MG63 (cell line): Measurements from ENCODE around the gene TENT5C. TPM values are rescaled to one million over a fixed set of nuclear protein-coding genes. Genes with fewer than 3 reads are reported as not detected.

Experiments used
- DNase-seq: peaks from one replicate; pipeline ENCODE4 v3.0.0-alpha.2; 2020
- H3K27me3 ChIP-seq: fragments of 250-450 bp; sonication (Bioruptor Pico); 2 replicates; pipeline ENCODE4 v1.5.1; 2020; ENCODE audit warnings: mild to moderate bottlenecking, moderate library complexity
- H3K36me3 ChIP-seq: fragments of 250-450 bp; sonication (Bioruptor Pico); 2 replicates; pipeline ENCODE4 v1.5.1; 2020; ENCODE audit warnings: mild to moderate bottlenecking, moderate library complexity
- H3K4me3 ChIP-seq: fragments of 250-450 bp; sonication (Bioruptor Pico); 2 replicates; pipeline ENCODE4 v1.5.1; 2020; ENCODE audit warnings: mild to moderate bottlenecking, moderate library complexity
- H3K9me3 ChIP-seq: fragments of 250-450 bp; sonication (Bioruptor Pico); 2 replicates; pipeline ENCODE4 v1.5.1; 2020; ENCODE audit warnings: mild to moderate bottlenecking, moderate library complexity
- total RNA-seq: library from RNA; depleted of rRNA; stranded (reverse); fragments of >200 nt; shearing (Covaris generic); gene quantifications from 2 replicates; pipeline ENCODE4 v1.2.3, GENCODE V29; 2014; ENCODE audit warnings: low replicate concordance

Gene TENT5C
- total RNA-seq, 1 experiment from 2014 or later = 6.2 TPM

DNA sequence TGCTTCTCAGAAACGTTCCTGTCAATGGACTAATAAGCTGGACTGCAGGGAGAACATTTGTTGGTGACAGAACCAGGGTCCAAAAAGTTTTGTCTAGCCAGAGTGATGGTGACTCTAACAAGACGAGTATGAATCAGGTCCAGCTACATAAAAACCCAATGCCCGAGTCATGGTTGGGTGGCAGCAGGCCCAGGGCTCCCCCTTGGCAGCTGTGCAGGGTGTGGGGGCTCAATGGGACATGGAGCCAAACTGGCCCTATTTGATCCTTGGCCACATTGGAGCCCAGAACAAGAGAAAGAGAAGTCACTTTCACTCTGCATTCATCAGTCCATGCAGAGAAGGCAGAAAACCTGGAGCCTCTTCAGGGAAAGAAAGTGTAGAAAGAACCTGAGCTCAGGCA lies 37.9 kb upstream of the TENT5C start:
- H3K27me3 ChIP-seq = no peaks in the 10 kb centered on the region
- DNase-seq = no peak

GRCh38 chr1:117568999-117569398 lies 36.8 kb upstream of the TENT5C start:
- Histone ChIP-seq H3K27me3 (no peaks in the 10 kb centered on the region), H3K9me3 (no peaks in the 10 kb centered on the region), H3K36me3 (no peaks in the 10 kb centered on the region), H3K4me3 (no peak overlapping the region)
- no peak for DNase-seq

More for the DNA sequence above, 37.9 kb upstream of the TENT5C start:
- no peaks in the 10 kb centered on the region for H3K9me3 ChIP-seq
- H3K4me3 ChIP-seq = no peak overlapping the region
- H3K36me3 ChIP-seq = no peaks in the 10 kb centered on the region

DNA sequence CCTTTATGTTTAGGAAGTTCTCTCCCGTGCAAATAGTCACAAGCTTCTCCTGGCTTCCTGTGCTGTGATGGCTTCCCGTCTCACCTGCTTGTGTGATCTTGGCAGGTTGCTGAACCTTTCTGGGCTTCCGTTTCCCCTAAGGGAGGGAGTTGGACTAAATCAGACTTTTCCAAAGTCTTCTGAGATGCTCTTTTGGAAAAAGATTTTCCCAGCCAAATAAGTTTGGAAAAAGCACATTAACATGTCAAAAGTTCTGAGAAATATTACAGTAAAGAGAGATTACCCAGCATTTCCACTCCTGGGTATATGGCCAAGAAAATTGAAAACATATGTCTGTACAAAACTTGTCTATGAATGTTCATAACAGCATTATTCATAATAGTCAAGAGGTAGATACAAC lies 36.0 kb upstream of the TENT5C start:
- Histone ChIP-seq H3K36me3 (no peaks in the 10 kb centered on the region), H3K4me3 (no peak overlapping the region), H3K27me3 (no peaks in the 10 kb centered on the region), H3K9me3 (no peaks in the 10 kb centered on the region)
- DNase-seq = no peak

GRCh38 chr1:117570988-117571409 lies 34.8 kb upstream of the TENT5C start:
- DNase-seq = no peak
- H3K27me3 ChIP-seq = no peaks in the 10 kb centered on the region

GRCh38 chr1:117571496-117571895 lies 34.4 kb upstream of the TENT5C start:
- Histone ChIP-seq H3K36me3 (no peaks in the 10 kb centered on the region), H3K9me3 (no peaks in the 10 kb centered on the region), H3K4me3 (no peak overlapping the region), H3K27me3 (no peaks in the 10 kb centered on the region)
- no peak for DNase-seq

More at GRCh38 chr1:117570988-117571409, 34.8 kb upstream of the TENT5C start:
- Histone ChIP-seq H3K36me3 (no peaks in the 10 kb centered on the region), H3K9me3 (no peaks in the 10 kb centered on the region), H3K4me3 (no peak overlapping the region)

- Histone ChIP-seq H3K36me3 (no peaks in the 10 kb centered on the region), H3K4me3 (no peak overlapping the region), H3K27me3 (no peaks in the 10 kb centered on the region), H3K9me3 (no peaks in the 10 kb centered on the region)
- no peak for DNase-seq
Measured at GRCh38 chr1:117572546-117572945, 33.3 kb upstream of the TENT5C start.

GRCh38 chr1:117573386-117574023 lies 32.3 kb upstream of the TENT5C start:
- peak; percentile 53 for DNase-seq
- Histone ChIP-seq H3K4me3 (no peak overlapping the region), H3K36me3 (no peaks in the 10 kb centered on the region)

GRCh38 chr1:117574161-117574835 lies 31.6 kb upstream of the TENT5C start:
- Histone ChIP-seq H3K36me3 (no peaks in the 10 kb centered on the region), H3K4me3 (no peak overlapping the region), H3K9me3 (no peaks in the 10 kb centered on the region), H3K27me3 (no peaks in the 10 kb centered on the region)
- no peak for DNase-seq

More at GRCh38 chr1:117573386-117574023, 32.3 kb upstream of the TENT5C start:
- Histone ChIP-seq H3K9me3 (no peaks in the 10 kb centered on the region), H3K27me3 (no peaks in the 10 kb centered on the region)

- H3K9me3 ChIP-seq = no peaks in the 10 kb centered on the region
- no peak overlapping the region for H3K4me3 ChIP-seq
- H3K36me3 ChIP-seq = no peaks in the 10 kb centered on the region
- DNase-seq = no peak
- H3K27me3 ChIP-seq = no peaks in the 10 kb centered on the region
Measured at GRCh38 chr1:117575586-117576225, 30.1 kb upstream of the TENT5C start.

- H3K27me3 ChIP-seq = no peaks in the 10 kb centered on the region
- H3K9me3 ChIP-seq = no peaks in the 10 kb centered on the region
- no peaks in the 10 kb centered on the region for H3K36me3 ChIP-seq
- no peak for DNase-seq
- no peak overlapping the region for H3K4me3 ChIP-seq
Measured at GRCh38 chr1:117576236-117576635, 29.6 kb upstream of the TENT5C start.

DNA sequence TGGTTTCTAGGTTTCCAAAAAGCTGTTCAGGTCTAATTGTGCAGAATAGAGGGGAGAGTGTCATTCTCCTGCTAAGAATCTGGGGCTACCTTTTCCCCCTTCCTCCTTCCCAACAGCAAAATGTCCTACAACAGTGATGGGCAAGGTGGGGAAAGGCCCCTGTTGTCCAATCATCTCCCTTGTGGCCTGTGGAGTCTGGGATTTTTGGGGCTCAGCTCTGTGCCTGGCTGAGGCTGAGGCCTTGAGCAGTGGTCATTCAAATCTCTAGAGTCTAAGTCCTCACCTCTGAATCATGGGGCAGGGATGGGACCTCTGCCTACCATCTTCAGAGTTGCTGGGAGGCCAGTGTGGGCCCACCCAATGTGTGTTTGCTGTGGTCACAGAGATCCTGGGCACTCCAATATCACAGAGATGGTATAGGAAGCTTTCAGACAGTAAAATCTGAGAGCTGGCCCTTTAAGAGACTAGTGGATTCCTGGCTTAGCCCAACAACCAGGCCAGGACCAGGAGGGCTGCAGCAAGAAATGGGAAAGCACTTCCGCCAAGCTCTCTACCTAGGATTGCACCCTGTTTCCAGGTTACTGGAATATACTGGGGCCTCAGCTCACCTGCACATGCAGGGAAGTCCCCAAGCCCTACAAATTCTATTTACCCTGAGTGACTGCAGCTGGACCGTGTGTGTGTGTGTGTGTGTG lies 28.5 kb upstream of the TENT5C start:
- DNase-seq = no peak
- H3K4me3 ChIP-seq = no peak overlapping the region
- no peaks in the 10 kb centered on the region for H3K9me3 ChIP-seq
- H3K27me3 ChIP-seq = no peaks in the 10 kb centered on the region
- no peaks in the 10 kb centered on the region for H3K36me3 ChIP-seq

- DNase-seq = no peak
- Histone ChIP-seq H3K27me3 (no peaks in the 10 kb centered on the region), H3K9me3 (no peaks in the 10 kb centered on the region), H3K36me3 (no peaks in the 10 kb centered on the region), H3K4me3 (no peak overlapping the region)
Measured at GRCh38 chr1:117578466-117578865, 27.4 kb upstream of the TENT5C start.

GRCh38 chr1:117579221-117579906 lies 26.5 kb upstream of the TENT5C start:
- Histone ChIP-seq H3K36me3 (no peaks in the 10 kb centered on the region), H3K9me3 (no peaks in the 10 kb centered on the region), H3K27me3 (no peaks in the 10 kb centered on the region), H3K4me3 (no peak overlapping the region)
- no peak for DNase-seq

- H3K36me3 ChIP-seq = no peaks in the 10 kb centered on the region
- no peaks in the 10 kb centered on the region for H3K27me3 ChIP-seq
- DNase-seq = no peak
- no peaks in the 10 kb centered on the region for H3K9me3 ChIP-seq
- H3K4me3 ChIP-seq = no peak overlapping the region
Measured at GRCh38 chr1:117580436-117580835, 25.4 kb upstream of the TENT5C start.

DNA sequence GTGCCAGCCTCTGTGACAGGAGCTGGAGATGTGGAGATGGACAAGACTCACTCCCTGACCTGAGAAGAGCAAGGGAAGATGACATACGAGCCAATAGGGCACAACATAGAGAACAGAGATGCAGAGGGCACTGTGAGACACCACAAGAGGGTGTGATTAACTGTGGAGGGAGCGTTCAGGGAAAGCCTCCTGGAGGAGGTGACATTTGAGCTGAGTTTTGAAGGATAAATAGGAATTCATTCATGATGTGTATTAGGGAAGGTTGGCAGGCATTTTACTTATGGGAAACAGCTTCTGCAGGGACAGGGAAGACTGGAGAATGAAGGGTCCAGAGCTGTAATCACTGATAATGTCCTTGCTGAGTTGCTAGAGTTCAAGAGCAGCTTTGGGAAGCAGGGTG lies 25.0 kb upstream of the TENT5C start:
- DNase-seq = no peak
- Histone ChIP-seq H3K4me3 (no peak overlapping the region), H3K27me3 (no peaks in the 10 kb centered on the region), H3K36me3 (no peaks in the 10 kb centered on the region), H3K9me3 (no peaks in the 10 kb centered on the region)

- Histone ChIP-seq H3K9me3 (no peaks in the 10 kb centered on the region), H3K27me3 (no peaks in the 10 kb centered on the region), H3K36me3 (no peaks in the 10 kb centered on the region), H3K4me3 (no peak overlapping the region)
- no peak for DNase-seq
Measured at GRCh38 chr1:117581391-117581943, 24.4 kb upstream of the TENT5C start.
